Stimulated activated CD8-positive, alpha-beta memory T cell treated with anti-CD3 and anti-CD28 coated beads, Interleukin-15, amount 100 ng/mL, for 1 hour (primary cell): ENCODE data around the gene KMT2D.

Source experiments
- DNase-seq: peaks from one replicate; pipeline ENCODE4 v3.0.0-alpha.2; 2020; ENCODE audit warnings: low read depth

KMT2D gene

GRCh38 chr12:49033611-49034285, 26.8 kb downstream of the KMT2D start:
- no peak for DNase-seq

- no peak for DNase-seq
Measured at GRCh38 chr12:49032679-49033447, 27.7 kb downstream of the KMT2D start.

- DNase-seq, result no peak
Measured at GRCh38 chr12:49032276-49032675, 28.3 kb downstream of the KMT2D start.

- DNase-seq, result no peak
Measured at GRCh38 chr12:49031573-49032161, 28.9 kb downstream of the KMT2D start.

- no peak for DNase-seq
Measured at GRCh38 chr12:49030714-49031572, 29.7 kb downstream of the KMT2D start.

- no peak for DNase-seq
Measured at GRCh38 chr12:49030119-49030518, 30.5 kb downstream of the KMT2D start.

GRCh38 chr12:49028666-49029275, 31.8 kb downstream of the KMT2D start:
- DNase-seq, result no peak

- DNase-seq, result no peak
Measured at GRCh38 chr12:49027846-49028555, 32.6 kb downstream of the KMT2D start.

- DNase-seq, result no peak
Measured at GRCh38 chr12:49026678-49027480, 33.7 kb downstream of the KMT2D start.

GRCh38 chr12:49026101-49026500, 34.5 kb downstream of the KMT2D start:
- no peak for DNase-seq

GRCh38 chr12:49025463-49025862, 35.1 kb downstream of the KMT2D start:
- no peak for DNase-seq

GRCh38 chr12:49024543-49024942, 36.1 kb downstream of the KMT2D start:
- DNase-seq, result no peak

- no peak for DNase-seq
Measured at GRCh38 chr12:49023812-49024211, 36.8 kb downstream of the KMT2D start.

- no peak for DNase-seq
Measured at GRCh38 chr12:49022558-49023178, 37.9 kb downstream of the KMT2D start.

- DNase-seq, result no peak
Measured at GRCh38 chr12:49021292-49021915, 39.2 kb downstream of the KMT2D start.

- DNase-seq, result no peak
Measured at GRCh38 chr12:49020441-49020840, 40.2 kb downstream of the KMT2D start.

GRCh38 chr12:49019443-49020324, 40.9 kb downstream of the KMT2D start:
- DNase-seq, result no peak

- DNase-seq, result no peak
Measured at GRCh38 chr12:49019120-49019430, 41.5 kb downstream of the KMT2D start.
